HG03135 (cell line): ENCODE measurements around the gene SNX19.
"Not testable (repeated sequence)": the region's sequence is repeated elsewhere in the genome, so short reads cannot be mapped to it uniquely, and the experiment has no call there.

Experiments
- ATAC-seq: cut with Tn5 transposase; IDR thresholded peaks from one replicate; pipeline ENCODE4 v1.9.1; 2021; ENCODE audit warnings: mild to moderate bottlenecking, moderate library complexity; ENCODE audit not compliant: unreplicated experiment

Gene SNX19, protein sequence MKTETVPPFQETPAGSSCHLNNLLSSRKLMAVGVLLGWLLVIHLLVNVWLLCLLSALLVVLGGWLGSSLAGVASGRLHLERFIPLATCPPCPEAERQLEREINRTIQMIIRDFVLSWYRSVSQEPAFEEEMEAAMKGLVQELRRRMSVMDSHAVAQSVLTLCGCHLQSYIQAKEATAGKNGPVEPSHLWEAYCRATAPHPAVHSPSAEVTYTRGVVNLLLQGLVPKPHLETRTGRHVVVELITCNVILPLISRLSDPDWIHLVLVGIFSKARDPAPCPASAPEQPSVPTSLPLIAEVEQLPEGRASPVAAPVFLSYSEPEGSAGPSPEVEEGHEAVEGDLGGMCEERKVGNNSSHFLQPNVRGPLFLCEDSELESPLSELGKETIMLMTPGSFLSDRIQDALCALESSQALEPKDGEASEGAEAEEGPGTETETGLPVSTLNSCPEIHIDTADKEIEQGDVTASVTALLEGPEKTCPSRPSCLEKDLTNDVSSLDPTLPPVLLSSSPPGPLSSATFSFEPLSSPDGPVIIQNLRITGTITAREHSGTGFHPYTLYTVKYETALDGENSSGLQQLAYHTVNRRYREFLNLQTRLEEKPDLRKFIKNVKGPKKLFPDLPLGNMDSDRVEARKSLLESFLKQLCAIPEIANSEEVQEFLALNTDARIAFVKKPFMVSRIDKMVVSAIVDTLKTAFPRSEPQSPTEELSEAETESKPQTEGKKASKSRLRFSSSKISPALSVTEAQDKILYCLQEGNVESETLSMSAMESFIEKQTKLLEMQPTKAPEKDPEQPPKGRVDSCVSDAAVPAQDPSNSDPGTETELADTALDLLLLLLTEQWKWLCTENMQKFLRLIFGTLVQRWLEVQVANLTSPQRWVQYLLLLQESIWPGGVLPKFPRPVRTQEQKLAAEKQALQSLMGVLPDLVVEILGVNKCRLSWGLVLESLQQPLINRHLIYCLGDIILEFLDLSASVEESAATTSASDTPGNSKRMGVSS

DNA sequence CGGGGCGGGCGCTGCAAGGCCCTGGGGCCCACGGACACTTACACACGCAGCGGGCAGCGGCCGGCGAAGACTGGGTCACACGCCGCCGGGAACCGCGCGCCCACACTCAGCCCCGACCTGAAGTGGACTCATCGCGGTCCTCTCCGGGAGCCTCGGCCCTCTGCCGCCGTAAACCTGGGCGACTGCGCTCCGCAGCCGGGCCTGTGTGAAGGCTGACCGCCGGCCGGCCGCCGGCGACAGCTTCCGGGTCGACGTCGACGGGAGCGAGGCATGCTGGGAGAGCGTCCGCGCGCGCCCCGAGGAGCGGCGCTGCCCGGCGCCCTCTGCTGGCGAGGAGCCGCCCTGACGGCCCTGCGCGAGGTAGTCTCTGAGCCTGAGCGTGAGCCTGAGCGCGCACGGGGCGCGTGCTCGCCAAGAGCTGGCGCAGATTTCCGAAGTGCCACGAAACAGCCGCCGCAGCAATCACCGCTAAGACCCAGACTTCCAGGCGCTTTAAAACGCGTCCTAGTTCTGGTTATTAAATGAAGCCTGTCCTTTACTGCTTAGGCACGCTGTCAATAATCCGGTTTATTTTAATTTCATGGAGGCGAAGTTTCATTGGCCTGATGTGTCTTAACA lies at the start of gene SNX19:
SNX19 (minus strand) TSS at position 242 of the 618 bp plus-strand sequence. CDS start 540 bp downstream, outside the sequence.
- ATAC-seq: peak; percentile 99

DNA sequence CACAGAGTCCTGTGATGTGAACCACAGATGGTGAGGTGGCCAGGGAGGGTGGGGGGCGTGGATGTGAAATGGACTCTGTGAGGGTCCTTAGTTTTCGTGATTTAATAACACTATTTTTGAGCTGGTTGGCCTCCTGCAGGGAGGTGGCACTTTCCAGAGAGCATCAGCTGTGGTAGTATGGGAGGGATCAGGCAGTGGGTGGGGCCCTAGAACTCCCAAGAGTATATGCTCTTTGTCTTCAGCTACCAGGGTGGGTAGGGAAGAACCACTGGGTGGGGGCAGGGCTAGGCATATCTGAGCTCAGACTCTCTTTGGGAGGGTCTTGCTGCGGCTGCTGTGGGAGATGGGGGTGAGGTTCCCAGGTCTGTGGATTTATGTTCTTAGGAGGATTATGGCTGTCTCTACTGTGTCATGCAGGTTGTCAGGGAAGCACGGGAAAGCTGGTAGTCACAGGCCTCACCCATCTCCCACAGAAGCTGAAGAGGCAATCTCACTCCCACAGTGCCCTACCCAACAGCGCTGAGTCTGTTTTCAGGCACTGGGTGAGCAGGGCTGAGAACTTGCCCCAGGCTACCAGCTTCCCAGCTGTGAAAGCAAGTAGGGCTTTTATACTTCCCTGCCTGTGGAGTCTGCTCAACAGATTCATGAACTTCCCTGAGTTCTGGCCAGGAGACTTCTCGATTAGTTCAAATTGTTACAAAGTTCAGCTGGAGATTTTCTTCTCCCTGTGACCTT lies 47.9 kb upstream of the SNX19 start:
- no peak for ATAC-seq

DNA sequence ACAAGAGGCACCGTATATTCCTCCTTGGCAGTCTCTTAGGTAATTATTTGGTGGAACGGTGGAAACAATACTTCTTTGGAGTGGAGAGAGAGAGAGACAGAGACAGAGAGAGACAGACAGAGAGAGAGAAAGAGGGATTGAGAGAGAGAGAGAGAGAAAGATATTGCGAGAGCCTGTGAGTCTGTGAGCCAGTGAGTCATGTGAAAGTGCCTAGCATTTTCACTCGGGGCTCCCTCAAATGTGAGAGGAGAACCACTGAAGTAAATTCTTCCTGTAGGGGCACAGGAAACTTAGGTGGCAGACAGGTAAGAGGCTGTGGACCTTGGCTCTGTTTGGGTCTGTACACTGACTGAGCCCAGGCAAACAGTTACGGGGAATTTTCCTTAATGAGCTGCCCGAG lies 31.6 kb upstream of the SNX19 start:
- no peak for ATAC-seq

- no peak for ATAC-seq
These were observed 31.2 kb upstream of the SNX19 start for GRCh38 chr11:130947481-130947880.

DNA sequence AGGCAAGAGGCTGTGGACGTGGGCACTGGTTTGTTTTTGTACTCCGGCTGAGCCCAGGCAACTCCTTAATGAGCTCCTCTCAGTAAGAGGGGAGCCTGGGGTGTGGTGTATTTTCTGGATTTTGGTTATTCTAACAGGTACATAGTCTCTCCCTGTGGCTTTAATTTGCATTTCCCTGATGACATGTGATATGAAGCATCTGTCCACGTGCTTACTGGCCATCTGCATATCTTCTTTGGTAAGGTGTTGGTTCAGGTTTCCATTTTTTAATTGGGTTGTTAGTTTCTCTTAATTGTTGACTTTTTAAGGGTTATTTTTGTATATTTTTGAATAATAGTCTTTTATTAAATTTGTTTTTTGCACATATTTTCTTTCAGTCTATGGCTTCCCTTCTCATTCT lies 30.8 kb upstream of the SNX19 start:
- ATAC-seq: no peak

DNA sequence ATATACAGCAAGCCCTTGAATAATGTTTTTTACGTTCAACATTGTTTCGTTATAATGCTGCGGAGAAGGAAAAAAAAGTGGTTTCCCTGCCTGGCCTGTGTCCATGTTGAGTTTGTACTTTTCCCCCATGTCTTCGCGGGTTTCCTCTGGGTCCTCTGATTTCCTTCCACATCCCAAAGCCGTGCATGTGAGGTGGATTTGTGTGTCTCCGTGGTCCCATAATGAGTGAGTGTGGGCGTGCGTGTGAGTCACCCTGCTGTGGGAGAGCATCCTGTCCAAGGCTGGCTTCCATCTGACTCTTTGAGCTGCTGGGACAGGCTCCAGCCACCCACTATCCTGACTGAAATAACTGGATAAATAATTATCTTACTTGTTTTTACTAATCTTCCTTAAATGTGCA lies 29.6 kb upstream of the SNX19 start:
- ATAC-seq: no peak

GRCh38 chr11:130940706-130941105 lies 24.4 kb upstream of the SNX19 start:
- no peak for ATAC-seq

GRCh38 chr11:130937051-130937450 lies 20.8 kb upstream of the SNX19 start:
- ATAC-seq: no peak

DNA sequence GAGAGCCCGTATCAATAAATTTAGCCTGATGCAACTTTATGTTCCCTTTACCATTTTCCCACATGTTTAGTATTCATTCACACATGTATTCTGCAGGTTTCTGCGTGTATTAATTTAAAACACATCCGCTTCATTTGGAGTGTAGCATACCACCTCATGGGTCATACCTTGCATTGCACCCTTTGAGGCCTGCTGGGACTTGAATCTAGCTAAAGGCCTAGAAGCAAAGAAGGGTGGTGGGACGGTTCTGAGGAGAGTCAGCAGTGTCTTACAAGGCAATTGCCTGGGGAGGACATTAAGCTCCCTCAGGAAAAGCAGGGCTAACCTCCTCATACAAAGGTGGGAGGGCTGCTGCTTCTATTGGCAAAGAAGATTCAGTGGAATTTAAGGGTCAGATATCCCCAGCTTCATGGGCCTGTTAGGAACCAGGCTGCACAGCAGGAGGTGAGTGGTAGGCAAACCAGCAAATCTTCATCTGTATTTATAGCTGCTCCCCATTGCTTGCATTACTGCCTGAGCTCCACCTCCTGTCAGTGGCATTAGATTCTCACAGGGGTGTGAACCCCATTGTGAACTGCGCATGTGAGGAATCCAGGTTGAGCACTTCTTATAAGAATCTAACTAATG lies 15.9 kb upstream of the SNX19 start:
- no peak for ATAC-seq

GRCh38 chr11:130924750-130925149 lies 8.5 kb upstream of the SNX19 start:
- no peak for ATAC-seq

GRCh38 chr11:130920612-130921011 lies 4.3 kb upstream of the SNX19 start:
- not testable (repeated sequence) for ATAC-seq

GRCh38 chr11:130918081-130918480 lies 1.8 kb upstream of the SNX19 start:
- ATAC-seq: no peak

GRCh38 chr11:130916910-130917309 lies 631 bp upstream of the SNX19 start:
- no peak for ATAC-seq

GRCh38 chr11:130915603-130916237 lies 559 bp downstream of the SNX19 start:
- no peak for ATAC-seq

DNA sequence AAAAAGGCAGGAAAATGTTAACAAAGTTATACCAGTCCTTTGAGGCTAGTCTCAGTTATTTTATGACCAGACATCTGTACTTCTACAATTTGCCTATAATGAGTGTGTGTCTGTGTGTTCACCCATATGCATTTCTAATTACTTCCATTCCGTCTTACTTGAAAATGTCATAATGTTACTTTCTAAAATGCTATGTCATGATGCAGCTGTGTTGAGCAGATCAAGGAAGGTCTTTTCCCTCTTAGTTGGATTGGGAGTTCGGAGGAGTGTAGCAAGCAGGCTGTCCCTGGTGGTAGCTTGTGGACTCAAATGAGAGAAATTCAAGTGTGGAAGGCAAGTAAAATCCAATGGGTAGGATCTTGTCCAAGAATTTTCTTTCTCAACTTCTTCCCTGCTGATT lies 3.0 kb downstream of the SNX19 start:
- no peak for ATAC-seq

DNA sequence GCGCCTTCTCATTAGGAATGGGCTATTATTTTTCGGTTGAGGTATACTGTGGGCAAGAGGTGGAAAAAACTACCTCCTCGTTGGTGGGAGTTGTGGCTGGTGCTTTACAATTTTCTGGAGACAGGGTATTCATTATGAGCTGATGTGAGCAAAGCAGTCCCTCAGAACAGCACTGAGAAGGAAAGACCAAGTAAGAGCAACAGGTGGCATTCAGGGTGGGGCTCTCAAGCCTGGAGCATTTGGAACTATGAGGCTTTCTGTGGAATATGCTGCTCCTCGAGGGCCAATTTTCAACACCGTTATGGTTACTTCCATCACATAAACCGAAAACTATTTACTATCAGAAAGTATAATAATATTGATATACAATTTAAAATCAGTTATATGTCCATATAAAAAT lies 3.7 kb downstream of the SNX19 start:
- ATAC-seq: no peak

DNA sequence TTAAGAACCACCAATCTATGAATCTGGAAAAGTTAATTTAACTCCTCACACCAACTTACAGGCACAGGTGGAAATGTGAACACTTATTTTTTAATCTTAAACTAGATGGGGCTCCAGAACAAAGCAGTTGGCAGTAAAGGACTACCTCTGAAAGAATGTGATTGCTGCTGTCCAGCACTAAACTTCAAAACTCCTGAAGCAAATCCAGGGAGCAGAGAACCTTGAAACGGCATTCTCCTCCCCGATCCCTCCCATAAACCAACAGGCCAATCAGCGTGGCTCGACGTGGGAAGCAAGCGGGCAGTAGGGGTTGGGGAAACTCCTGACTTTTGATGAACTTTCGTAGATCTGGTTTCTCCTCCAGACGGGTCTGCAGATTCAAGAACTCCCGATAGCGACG lies 5.0 kb downstream of the SNX19 start:
- no peak for ATAC-seq

DNA sequence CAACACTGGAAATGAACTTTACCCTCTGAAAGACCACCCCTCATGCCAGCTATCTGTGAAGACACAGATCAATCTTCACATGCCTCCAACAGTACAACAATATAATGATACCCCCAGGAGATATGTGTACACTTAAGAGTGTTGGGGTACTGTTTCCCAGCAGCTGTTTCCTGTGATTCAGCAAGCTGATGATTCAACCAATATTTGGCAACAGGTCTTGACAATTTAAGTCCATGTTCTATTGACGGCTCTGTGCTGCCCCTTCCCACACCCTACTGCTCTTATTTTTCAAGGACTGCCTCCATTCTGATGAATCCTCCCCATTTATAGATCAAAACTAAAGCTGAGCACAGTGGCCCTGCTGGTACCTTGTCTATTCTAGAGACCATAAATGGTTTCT lies 6.6 kb downstream of the SNX19 start:
- no peak for ATAC-seq

- no peak for ATAC-seq
These were observed 7.3 kb downstream of the SNX19 start for GRCh38 chr11:130908770-130909625.
